ENCODE results near the gene DUSP7.

Gene DUSP7

GRCh38 chr3:52023860-52024764 is 32.3 kb downstream of the DUSP7 start:
- DNase-seq = no peak

- no peak for DNase-seq
Observed at GRCh38 chr3:52023101-52023770, 33.1 kb downstream of the DUSP7 start.

- no peak for DNase-seq
Observed at GRCh38 chr3:52022323-52023100, 33.9 kb downstream of the DUSP7 start.

GRCh38 chr3:52021489-52022268 is 34.7 kb downstream of the DUSP7 start:
- peak; percentile 55 for DNase-seq

- no peak for DNase-seq
Observed at GRCh38 chr3:52020796-52021195, 35.6 kb downstream of the DUSP7 start.

GRCh38 chr3:52019352-52020080 is 36.9 kb downstream of the DUSP7 start:
- DNase-seq = no peak

- no peak for DNase-seq
Observed at GRCh38 chr3:52018319-52019000, 37.9 kb downstream of the DUSP7 start.

GRCh38 chr3:52017586-52017985 is 38.8 kb downstream of the DUSP7 start:
- DNase-seq = no peak

- no peak for DNase-seq
Observed at GRCh38 chr3:52015438-52016228, 40.7 kb downstream of the DUSP7 start.

GRCh38 chr3:52014613-52015012 is 41.8 kb downstream of the DUSP7 start:
- DNase-seq = no peak

GRCh38 chr3:52013802-52014598 is 42.4 kb downstream of the DUSP7 start:
- DNase-seq = no peak

GRCh38 chr3:52012699-52013098 is 43.7 kb downstream of the DUSP7 start:
- no peak for DNase-seq

GRCh38 chr3:52010431-52010830 is 45.9 kb downstream of the DUSP7 start:
- no peak for DNase-seq

GRCh38 chr3:52007291-52007690 is 49.1 kb downstream of the DUSP7 start:
- no peak for DNase-seq

- no peak for DNase-seq
Observed at GRCh38 chr3:52006820-52007133, 49.6 kb downstream of the DUSP7 start.

- DNase-seq = no peak
Observed at GRCh38 chr3:52006017-52006819, 50.2 kb downstream of the DUSP7 start.

GRCh38 chr3:52005571-52005986 is 50.8 kb downstream of the DUSP7 start:
- DNase-seq = no peak

GRCh38 chr3:52004906-52005395 is 51.4 kb downstream of the DUSP7 start:
- DNase-seq = no peak

Measured in NCI-H1436 (cell line).